SK-N-SH treated with all-trans-retinoic acid at 6 μM for 48 hours (cell line): ENCODE data around the gene TMEM132D.

Experiments
- ATAC-seq: fragments of 200-7000 bp; cut with Tn5 transposase; 3 replicates; pipeline ENCODE4 v1.9.1; 2020; ENCODE audit warnings: mild to moderate bottlenecking, moderate library complexity
- ARNTL ChIP-seq: fragments of 450-650 bp; formaldehyde crosslinking; IDR thresholded peaks from 2 replicates; pipeline ENCODE4 v1.5.0; 2020; ENCODE audit warnings: low read depth, mild to moderate bottlenecking, moderate library complexity, borderline replicate concordance
- BACH2 ChIP-seq: fragments of 250-450 bp; sonication (Bioruptor Pico); IDR thresholded peaks from 2 replicates; pipeline ENCODE4 v1.9.0; 2021; ENCODE audit warnings: mild to moderate bottlenecking, borderline replicate concordance
- CSDC2 ChIP-seq: fragments of 250-450 bp; sonication (Bioruptor Pico); IDR thresholded peaks from 2 replicates; pipeline ENCODE4 v1.5.0; 2020; ENCODE audit warnings: mild to moderate bottlenecking, moderate library complexity
- ESRRG ChIP-seq: fragments of 250-450 bp; sonication (Bioruptor Pico); IDR thresholded peaks from 2 replicates; pipeline ENCODE4 v1.6.1; 2021; ENCODE audit warnings: mild to moderate bottlenecking
- GLIS3 ChIP-seq: fragments of 250-450 bp; sonication (Bioruptor Pico); IDR thresholded peaks from 2 replicates; pipeline ENCODE4 v1.5.0; 2020; ENCODE audit warnings: mild to moderate bottlenecking, moderate library complexity
- ISL1 ChIP-seq: fragments of 250-450 bp; sonication (Bioruptor Pico); IDR thresholded peaks from 2 replicates; pipeline ENCODE4 v2.1.2; 2022; ENCODE audit warnings: mild to moderate bottlenecking, moderate library complexity
- OSR1 ChIP-seq: fragments of 250-450 bp; sonication (Bioruptor Pico); IDR thresholded peaks from 2 replicates; pipeline ENCODE4 v1.8.0; 2022; ENCODE audit warnings: moderate library complexity, mild to moderate bottlenecking, inconsistent platforms
- PPARA ChIP-seq: fragments of 250-450 bp; sonication (Bioruptor Pico); IDR thresholded peaks from 2 replicates; pipeline ENCODE4 v1.5.0; 2020; ENCODE audit warnings: mild to moderate bottlenecking, borderline replicate concordance
- SNAI2 ChIP-seq: fragments of 250-450 bp; sonication (Bioruptor Pico); IDR thresholded peaks from 2 replicates; pipeline ENCODE4 v1.5.0; 2020; ENCODE audit warnings: mild to moderate bottlenecking, moderate library complexity
- TCF4 ChIP-seq: fragments of 250-450 bp; sonication (Bioruptor Pico); IDR thresholded peaks from 2 replicates; pipeline ENCODE4 v1.8.0; 2021; ENCODE audit warnings: mild to moderate bottlenecking, moderate library complexity, borderline replicate concordance
- TOX ChIP-seq: fragments of 250-450 bp; sonication (Bioruptor Pico); IDR thresholded peaks from 2 replicates; pipeline ENCODE4 v1.8.0; 2021; ENCODE audit warnings: mild to moderate bottlenecking, moderate library complexity, borderline replicate concordance
- ZFP30 ChIP-seq: fragments of 450-650 bp; formaldehyde crosslinking; IDR thresholded peaks from 2 replicates; pipeline ENCODE4 v1.5.0; 2022; ENCODE audit warnings: mild to moderate bottlenecking, moderate library complexity
- ZNF565 ChIP-seq: fragments of 450-650 bp; formaldehyde crosslinking; conservative IDR thresholded peaks from 2 replicates; pipeline ENCODE4 v1.5.0; 2020; ENCODE audit warnings: low read depth, mild to moderate bottlenecking, moderate library complexity
- ZNF70 ChIP-seq: fragments of 450-650 bp; formaldehyde crosslinking; IDR thresholded peaks from 2 replicates; pipeline ENCODE4 v1.5.0; 2020; ENCODE audit warnings: mild to moderate bottlenecking, moderate library complexity
- ZNF8 ChIP-seq: fragments of 450-650 bp; formaldehyde crosslinking; IDR thresholded peaks from 2 replicates; pipeline ENCODE4 v1.5.0; 2020; ENCODE audit warnings: mild to moderate bottlenecking, moderate library complexity
- TF ChIP-seq, protein P1 (sequence below): fragments of 250-450 bp; sonication (Bioruptor Pico); IDR thresholded peaks from 2 replicates; pipeline ENCODE4 v1.5.1; 2020; ENCODE audit warnings: low read depth, mild to moderate bottlenecking, moderate library complexity
- TF ChIP-seq, protein P2 (sequence below): fragments of 250-450 bp; sonication (Bioruptor Pico); IDR thresholded peaks from 2 replicates; pipeline ENCODE4 v1.5.0; 2020; ENCODE audit warnings: mild to moderate bottlenecking, moderate library complexity
- TF ChIP-seq, protein P3 (sequence below): fragments of 250-450 bp; sonication (Bioruptor Pico); IDR thresholded peaks from 2 replicates; pipeline ENCODE4 v1.8.0; 2021; ENCODE audit warnings: low read depth, mild to moderate bottlenecking, moderate library complexity, borderline replicate concordance
- TF ChIP-seq, protein P4 (sequence below): fragments of 250-450 bp; sonication (Bioruptor Pico); IDR thresholded peaks from 2 replicates; pipeline ENCODE4 v1.5.1; 2021; ENCODE audit warnings: mild to moderate bottlenecking, moderate library complexity
- TF ChIP-seq, protein P5 (sequence below): fragments of 250-450 bp; sonication (Bioruptor Pico); IDR thresholded peaks from 2 replicates; pipeline ENCODE4 v1.8.0; 2020; ENCODE audit warnings: mild to moderate bottlenecking, moderate library complexity, borderline replicate concordance

Gene TMEM132D

DNA sequence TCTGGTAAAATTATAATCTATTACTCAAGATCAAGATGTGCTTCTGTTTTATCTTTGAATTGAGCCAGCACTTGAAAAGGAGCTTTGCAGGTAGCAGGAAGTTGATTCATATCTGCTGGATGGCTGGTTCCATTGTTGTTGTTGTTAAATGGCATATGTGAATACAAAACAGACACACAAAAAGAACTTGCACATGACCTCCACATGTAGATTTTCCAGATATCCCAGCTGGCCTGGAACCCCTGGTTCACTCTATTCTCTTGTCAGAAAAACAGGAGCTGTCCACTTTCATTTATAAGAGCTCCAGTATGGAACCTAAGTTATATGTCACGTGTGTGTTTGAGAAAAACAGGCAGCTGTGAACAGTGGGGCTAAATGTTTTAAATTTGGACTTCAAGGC is 273.9 kb downstream of the TMEM132D start:
- TF ChIP-seq ESRRG (CRISPR knock-in tag): no peak
- TF ChIP-seq, protein P1, sequence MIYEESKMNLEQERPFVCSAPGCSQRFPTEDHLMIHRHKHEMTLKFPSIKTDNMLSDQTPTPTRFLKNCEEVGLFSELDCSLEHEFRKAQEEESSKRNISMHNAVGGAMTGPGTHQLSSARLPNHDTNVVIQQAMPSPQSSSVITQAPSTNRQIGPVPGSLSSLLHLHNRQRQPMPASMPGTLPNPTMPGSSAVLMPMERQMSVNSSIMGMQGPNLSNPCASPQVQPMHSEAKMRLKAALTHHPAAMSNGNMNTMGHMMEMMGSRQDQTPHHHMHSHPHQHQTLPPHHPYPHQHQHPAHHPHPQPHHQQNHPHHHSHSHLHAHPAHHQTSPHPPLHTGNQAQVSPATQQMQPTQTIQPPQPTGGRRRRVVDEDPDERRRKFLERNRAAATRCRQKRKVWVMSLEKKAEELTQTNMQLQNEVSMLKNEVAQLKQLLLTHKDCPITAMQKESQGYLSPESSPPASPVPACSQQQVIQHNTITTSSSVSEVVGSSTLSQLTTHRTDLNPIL (CRISPR knock-in tag): no peak
- TF ChIP-seq, protein P2, sequence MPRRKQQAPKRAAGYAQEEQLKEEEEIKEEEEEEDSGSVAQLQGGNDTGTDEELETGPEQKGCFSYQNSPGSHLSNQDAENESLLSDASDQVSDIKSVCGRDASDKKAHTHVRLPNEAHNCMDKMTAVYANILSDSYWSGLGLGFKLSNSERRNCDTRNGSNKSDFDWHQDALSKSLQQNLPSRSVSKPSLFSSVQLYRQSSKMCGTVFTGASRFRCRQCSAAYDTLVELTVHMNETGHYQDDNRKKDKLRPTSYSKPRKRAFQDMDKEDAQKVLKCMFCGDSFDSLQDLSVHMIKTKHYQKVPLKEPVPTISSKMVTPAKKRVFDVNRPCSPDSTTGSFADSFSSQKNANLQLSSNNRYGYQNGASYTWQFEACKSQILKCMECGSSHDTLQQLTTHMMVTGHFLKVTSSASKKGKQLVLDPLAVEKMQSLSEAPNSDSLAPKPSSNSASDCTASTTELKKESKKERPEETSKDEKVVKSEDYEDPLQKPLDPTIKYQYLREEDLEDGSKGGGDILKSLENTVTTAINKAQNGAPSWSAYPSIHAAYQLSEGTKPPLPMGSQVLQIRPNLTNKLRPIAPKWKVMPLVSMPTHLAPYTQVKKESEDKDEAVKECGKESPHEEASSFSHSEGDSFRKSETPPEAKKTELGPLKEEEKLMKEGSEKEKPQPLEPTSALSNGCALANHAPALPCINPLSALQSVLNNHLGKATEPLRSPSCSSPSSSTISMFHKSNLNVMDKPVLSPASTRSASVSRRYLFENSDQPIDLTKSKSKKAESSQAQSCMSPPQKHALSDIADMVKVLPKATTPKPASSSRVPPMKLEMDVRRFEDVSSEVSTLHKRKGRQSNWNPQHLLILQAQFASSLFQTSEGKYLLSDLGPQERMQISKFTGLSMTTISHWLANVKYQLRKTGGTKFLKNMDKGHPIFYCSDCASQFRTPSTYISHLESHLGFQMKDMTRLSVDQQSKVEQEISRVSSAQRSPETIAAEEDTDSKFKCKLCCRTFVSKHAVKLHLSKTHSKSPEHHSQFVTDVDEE (CRISPR knock-in tag): no peak
- no peak for TF ChIP-seq OSR1 (CRISPR knock-in tag)
- TF ChIP-seq TCF4: no peak
- no peak for TF ChIP-seq GLIS3 (CRISPR knock-in tag)
- TF ChIP-seq SNAI2 (CRISPR knock-in tag): no peak
- no peak for TF ChIP-seq ZNF8 (CRISPR knock-in tag)
- no peak for TF ChIP-seq ISL1 (CRISPR knock-in tag)
- no peak for TF ChIP-seq BACH2 (CRISPR knock-in tag)
- TF ChIP-seq, protein P3, sequence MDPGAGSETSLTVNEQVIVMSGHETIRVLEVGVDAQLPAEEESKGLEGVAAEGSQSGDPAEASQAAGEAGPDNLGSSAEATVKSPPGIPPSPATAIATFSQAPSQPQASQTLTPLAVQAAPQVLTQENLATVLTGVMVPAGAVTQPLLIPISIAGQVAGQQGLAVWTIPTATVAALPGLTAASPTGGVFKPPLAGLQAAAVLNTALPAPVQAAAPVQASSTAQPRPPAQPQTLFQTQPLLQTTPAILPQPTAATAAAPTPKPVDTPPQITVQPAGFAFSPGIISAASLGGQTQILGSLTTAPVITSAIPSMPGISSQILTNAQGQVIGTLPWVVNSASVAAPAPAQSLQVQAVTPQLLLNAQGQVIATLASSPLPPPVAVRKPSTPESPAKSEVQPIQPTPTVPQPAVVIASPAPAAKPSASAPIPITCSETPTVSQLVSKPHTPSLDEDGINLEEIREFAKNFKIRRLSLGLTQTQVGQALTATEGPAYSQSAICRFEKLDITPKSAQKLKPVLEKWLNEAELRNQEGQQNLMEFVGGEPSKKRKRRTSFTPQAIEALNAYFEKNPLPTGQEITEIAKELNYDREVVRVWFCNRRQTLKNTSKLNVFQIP: no peak
- TF ChIP-seq TOX: no peak
- no peak for TF ChIP-seq ZFP30 (CRISPR knock-in tag)
- no peak for TF ChIP-seq PPARA
- no peak for ATAC-seq

DNA sequence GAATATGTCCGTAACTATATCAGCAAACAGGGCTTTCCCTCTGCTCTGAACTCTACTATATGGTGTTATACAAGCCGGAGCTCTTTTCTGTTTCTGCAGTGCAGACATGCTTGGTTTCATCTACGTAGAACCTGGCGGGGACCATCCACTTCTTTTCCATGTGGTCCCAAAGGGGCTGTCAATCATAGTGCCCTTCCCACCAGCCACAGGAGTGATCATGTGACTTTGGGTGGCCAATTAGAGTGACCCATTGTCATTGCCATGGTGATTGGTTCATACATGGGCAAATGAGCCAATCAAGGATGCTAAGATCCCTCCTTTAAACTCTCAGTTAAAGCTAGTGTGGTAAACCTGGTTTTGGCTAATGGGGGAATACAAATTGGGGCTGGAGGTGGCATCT is 281.3 kb downstream of the TMEM132D start:
- ATAC-seq: no peak
- TF ChIP-seq ARNTL (CRISPR knock-in tag) (no peak), GLIS3 (CRISPR knock-in tag) (no peak), ZNF565 (no peak), CSDC2 (CRISPR knock-in tag) (no peak), PPARA (no peak), SNAI2 (CRISPR knock-in tag) (no peak)
- TF ChIP-seq, protein P4, sequence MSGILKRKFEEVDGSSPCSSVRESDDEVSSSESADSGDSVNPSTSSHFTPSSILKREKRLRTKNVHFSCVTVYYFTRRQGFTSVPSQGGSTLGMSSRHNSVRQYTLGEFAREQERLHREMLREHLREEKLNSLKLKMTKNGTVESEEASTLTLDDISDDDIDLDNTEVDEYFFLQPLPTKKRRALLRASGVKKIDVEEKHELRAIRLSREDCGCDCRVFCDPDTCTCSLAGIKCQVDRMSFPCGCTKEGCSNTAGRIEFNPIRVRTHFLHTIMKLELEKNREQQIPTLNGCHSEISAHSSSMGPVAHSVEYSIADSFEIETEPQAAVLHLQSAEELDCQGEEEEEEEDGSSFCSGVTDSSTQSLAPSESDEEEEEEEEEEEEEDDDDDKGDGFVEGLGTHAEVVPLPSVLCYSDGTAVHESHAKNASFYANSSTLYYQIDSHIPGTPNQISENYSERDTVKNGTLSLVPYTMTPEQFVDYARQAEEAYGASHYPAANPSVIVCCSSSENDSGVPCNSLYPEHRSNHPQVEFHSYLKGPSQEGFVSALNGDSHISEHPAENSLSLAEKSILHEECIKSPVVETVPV: no peak
- TF ChIP-seq, all 23 proteins: peak for 0

DNA sequence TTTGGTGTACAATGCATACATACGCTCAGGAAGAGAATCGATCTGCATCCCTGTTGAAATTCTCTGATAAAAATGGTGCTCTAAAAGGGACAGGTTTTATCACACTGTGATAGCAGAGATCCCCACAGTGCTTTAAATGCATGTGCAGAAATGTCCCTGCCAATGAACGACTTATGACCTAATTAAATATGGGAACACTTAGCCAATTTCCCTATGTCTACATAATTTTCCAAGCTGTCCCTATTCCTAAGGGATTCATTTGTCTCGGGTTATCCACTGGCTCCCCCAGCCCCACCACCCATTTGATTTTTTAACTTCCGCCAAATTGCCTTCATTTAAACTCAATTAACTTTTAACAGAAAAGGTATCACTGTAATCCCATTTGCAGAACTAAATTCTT is 284.6 kb downstream of the TMEM132D start:
- ATAC-seq: no peak
- TF ChIP-seq, protein P5, sequence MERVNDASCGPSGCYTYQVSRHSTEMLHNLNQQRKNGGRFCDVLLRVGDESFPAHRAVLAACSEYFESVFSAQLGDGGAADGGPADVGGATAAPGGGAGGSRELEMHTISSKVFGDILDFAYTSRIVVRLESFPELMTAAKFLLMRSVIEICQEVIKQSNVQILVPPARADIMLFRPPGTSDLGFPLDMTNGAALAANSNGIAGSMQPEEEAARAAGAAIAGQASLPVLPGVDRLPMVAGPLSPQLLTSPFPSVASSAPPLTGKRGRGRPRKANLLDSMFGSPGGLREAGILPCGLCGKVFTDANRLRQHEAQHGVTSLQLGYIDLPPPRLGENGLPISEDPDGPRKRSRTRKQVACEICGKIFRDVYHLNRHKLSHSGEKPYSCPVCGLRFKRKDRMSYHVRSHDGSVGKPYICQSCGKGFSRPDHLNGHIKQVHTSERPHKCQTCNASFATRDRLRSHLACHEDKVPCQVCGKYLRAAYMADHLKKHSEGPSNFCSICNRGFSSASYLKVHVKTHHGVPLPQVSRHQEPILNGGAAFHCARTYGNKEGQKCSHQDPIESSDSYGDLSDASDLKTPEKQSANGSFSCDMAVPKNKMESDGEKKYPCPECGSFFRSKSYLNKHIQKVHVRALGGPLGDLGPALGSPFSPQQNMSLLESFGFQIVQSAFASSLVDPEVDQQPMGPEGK: no peak
- no peak for TF ChIP-seq ESRRG (CRISPR knock-in tag)

DNA sequence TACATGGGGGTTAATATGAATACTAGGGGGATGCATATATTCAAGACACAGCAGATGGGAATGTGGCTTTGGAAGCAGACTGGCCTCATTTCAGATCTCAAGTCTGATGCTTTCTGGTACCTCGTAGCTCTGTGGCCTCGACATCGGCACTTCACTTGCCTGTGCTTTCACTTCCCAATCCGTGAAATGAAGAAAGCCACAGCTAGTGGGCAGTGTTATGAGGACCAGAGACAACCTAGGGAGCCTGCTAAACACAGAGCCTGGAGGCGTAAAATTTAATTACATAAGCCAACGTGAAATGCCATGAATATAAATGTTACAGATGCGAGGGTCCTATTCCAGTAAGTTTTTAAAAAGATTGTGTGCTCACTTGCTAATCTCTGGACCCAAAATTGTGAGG is 286.0 kb downstream of the TMEM132D start:
- ATAC-seq: no peak
- TF ChIP-seq ZNF70 (CRISPR knock-in tag) (no peak), TOX (no peak), SNAI2 (CRISPR knock-in tag) (no peak), ZNF8 (CRISPR knock-in tag) (no peak), OSR1 (CRISPR knock-in tag) (no peak), CSDC2 (CRISPR knock-in tag) (no peak)
- TF ChIP-seq, protein P3: no peak
- TF ChIP-seq, protein P1 (CRISPR knock-in tag): no peak
- TF ChIP-seq, protein P2 (CRISPR knock-in tag): no peak
